Measurements from ENCODE around the gene TRPC4AP.
"Not testable (repeated sequence)": the region's sequence is repeated elsewhere in the genome, so short reads cannot be mapped to it uniquely, and the experiment has no call there.

TRPC4AP gene

DNA sequence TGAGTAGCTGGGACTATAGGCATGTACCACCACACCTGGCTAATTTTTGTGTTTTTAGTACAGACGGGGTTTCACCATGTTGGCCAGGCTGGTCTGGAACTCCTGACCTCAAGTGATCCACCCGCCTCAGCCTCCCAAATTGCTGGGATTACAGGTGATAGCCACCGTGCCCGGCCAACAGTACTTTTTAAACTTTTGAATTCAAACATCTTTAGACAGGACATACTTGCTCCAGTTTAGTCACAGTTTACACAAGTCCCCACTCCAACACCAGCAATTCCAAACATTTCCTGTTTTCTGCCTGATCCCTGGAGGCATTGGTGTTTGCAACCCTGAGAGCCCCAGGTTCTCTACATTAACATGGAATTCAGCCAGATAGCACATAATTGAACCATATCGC, 40.0 kb downstream of the TRPC4AP start:
- DNase-seq = not testable (repeated sequence)

DNA sequence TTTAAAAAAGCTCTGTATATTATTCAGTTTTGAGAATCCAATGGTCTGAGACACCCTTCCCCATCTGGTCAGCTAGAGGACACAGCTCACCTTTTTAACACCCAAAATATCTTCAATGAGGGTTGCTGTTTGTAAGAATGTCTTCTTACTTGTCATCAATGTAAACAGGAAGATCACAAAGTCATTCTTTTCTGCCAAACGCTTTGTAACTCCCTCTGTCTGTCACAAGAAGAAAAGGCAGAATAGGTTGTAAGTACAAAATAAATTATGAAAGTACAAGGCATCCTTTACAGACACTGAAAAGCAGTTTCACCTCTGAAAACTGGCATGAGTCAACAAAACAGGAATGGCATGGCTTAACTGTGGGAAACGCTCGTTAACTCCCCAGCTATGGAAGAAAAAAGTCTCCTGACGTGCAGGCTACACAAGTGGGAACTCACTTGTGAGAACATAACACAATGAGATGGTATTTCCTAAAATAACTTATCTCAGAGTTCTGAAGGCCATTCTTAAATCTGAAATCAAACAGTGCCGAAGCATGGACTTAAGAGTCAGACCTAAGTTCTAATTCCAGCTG, 42.7 kb downstream of the TRPC4AP start:
- DNase-seq = no peak

DNA sequence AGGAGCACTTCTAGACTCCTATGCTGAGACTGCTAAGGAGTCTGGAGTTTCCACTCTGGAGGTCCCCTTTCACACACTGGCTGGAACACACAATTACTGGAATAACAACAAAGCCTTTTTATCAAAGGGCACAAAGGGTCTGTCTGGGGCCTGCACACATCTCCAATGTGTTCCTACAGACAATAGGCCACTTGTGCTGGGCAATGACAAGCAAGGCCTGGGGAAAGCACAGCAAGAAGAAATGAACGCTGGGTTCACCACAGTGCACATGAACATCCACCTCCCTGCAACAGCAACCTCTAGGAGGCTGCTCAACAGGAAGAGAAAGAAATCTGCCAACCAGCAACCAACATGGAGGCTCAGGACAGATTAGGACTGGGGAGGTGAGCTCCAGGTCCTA, 43.9 kb downstream of the TRPC4AP start:
- DNase-seq = no peak

DNA sequence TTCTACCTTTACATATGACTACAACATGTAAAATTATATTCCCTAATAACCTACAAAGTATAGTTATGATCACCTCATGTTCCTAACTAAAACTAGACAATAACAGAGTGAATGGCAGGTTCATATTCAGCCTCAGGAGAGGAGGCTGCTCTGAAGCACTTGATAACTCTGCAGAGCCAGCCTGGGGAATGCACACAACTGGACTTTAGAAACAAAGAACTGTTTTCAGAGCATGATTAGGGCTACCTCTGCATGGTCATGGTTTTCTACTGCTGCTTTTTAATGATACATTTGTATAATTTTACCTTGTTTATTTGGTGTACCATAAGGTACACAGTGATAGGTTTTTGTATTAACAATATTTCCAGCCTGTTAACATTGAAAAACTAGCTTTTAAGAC, 50.3 kb downstream of the TRPC4AP start:
- no peak for DNase-seq

DNA sequence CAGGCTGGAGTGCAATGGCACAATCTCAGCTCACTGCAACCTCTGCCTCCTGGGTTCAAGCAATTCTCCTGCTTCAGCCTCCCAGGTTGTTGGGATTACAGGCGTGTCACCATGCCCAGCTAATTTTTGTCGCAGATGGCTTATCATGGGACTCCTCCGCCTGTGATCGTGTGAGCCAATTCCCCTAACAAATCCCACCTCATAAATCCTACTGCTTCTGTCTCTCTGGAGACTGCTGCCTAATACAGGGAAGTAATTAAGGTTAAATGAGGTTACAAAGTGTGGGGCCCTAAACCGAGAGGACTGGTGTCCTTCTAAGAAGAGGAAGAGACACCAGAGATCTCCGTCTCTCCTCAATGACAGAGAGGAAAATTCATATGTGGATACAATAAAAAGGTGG, 52.0 kb downstream of the TRPC4AP start:
- DNase-seq = no peak

DNA sequence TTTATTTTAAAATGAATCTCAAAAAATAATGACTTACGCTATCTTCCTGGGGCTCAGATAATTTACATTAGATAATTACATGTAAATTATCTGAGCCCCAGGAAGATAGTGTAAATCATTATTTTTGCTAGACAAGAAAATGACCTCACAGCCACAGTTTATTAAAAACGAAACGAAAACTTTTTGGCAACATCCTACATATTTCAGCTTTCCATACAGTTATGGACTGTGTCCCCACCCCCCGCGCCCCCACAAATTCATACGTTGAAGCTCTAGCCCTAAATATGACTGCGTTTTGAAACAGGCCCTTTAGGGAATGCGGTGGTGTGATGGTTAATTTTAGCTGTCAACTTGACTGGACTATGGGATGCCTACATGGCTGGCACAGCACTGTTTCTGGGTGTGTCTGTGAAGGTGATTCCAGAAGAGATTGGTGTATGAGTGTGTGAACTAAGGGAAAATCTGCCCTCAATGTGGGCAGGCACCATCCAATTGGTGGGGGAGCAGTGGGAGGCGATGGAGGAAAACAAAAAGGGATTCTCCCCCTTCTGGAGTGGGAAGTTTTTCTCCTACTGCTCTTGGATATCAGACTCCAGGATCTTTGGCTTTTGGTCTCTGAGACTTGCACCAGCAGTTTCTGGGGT, 52.6 kb downstream of the TRPC4AP start:
- DNase-seq = no peak

DNA sequence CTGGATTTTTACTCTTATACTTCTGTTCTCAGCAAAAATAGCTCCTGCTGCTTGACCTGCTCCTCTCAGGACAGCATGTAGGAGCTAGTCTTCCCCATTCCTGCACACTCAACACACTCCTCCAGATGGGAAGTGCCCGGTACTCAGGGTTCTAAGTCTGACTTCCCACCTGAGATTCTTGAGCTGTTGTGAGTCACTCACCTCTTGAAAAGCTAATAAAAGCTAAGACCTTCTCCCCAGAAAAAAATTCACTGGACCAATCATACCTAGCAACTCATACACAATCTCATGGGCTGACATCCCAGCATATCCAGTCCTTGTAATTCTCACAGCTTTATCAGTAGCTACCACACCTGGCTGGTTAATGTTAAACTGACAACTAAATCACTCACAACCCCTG, 53.5 kb downstream of the TRPC4AP start:
- DNase-seq = no peak

DNA sequence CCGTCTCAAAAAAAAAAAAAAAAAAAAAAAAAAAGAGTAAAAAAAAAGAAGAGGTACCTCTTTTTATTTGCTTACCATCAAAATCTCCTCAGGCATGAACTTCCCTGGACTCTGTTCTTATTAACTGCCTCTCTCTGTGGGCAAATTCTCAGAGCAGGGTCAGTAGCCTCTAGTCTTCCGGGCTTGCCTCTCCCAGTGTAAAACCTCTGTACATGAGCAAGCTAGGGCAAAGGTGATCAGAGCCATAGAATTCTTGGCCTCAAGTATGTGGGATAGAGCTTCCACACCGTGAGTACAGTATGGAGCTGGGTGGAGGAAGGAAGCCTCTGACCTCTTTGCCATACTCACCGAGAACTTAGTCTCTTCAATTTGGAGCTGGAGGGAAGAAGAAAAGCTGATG, 58.5 kb downstream of the TRPC4AP start:
- DNase-seq = no peak

DNA sequence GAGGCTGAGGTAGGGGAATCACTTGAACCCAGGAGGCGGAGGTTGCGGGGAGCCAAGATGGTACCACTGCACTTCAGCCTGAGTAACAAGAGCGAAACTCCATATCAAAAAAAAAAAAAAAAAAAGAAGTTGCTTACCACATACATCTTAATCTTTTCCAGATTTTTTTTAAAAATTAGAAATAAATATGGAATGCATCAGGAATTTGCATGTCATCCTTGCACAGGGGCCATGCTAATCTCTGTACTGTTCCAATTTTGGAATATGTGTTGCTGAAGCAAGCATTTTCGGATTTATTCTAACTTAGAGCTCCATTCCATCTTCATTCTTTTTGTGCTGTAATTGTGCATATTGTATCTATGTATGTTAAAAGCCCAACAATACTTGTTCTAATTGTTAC, 62.5 kb downstream of the TRPC4AP start:
- no peak for DNase-seq

DNA sequence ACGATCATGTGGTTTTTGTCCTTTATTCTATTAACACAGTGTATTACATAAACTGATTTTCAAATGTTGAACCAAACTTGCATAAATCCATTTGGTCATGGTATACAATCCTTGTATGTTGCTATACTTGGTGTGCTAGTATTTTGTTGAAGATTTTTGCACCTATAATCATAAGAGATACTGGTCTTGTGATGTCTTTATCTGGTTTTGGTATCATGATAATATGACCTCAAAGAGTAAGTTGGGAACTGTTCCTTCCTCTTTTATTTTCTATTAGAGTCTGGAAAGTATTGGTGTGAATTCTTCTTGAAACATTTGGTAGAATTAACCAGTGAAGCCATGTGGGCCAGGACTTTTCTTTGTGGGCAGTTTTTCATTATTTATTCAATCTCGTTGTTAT, 65.3 kb downstream of the TRPC4AP start:
- no peak for DNase-seq

DNA sequence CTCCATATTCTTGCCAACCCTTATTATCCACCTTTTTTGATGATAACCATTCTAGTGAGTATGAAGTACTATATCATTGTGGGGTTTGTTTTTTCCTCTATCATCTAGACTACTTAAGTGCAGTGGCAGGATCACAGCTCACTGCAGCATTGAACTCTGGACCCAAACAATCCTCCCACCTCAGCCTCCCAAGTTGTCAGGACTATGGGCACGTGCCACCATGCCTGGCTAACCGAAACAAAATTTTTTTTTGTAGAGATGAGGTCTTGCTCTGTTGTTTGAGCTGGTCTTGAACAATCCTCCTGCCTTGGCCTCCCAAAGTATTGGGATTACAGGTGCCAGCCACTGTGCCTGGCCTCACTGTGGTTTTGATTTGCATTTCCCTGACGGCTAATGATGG, 67.5 kb downstream of the TRPC4AP start:
- DNase-seq = no peak

DNA sequence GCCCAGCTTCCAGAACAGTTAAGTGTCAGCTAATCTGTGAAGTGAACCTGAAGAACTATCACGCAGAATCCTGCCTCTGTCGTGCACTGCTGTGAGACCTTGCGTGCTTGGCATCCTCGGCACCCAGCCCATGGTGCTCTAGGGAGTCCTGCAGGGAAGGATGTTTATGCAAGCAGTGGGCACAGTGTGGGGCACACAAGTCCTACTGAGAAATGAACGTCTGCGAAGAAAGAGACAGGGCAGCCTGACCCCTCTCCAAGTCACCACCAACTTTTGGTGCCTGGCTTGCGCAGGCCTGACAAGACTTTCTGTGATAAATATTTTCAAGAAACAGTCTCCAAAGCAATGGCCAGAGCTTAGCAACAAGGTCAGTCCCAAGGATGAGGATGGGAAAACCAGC, 69.0 kb downstream of the TRPC4AP start:
- no peak for DNase-seq

DNA sequence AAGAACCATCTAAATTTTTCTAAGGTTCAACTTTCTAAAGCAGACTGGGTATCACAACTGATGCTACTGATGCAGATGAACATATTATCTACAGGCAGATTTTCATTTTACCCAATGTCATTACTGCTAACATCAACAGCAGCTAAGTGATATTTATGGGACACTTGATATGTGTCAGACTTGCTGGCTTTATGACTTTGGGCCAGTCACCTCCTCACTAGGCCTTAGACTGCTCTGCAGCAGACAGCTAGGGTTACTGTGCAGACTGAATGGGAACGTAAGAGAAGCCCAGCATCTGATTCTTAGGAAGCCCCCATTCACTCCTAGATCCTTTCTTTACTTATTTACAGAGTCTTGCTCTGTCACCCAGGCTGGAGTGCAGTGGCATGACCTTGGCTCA, 70.8 kb downstream of the TRPC4AP start:
- no peak for DNase-seq

DNA sequence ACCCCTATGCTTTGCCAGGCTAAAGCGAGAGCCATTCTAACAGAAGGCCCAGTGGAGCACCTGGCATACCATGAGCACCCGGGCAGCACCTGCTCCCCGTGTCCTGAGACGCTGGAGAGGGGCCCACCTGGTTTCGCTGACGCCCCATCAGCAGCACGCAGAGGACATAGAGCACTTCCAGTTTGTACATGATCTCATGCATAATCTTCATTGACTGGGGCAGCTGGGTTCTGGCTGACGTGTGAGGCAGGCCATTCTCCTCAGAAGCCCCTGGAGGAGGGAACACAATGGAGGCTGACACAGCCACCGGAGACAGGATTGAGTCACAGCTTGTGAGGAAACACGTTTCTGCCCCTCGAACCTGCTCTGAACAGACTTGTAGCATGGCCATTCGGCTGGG, 71.5 kb downstream of the TRPC4AP start:
- DNase-seq = no peak

DNA sequence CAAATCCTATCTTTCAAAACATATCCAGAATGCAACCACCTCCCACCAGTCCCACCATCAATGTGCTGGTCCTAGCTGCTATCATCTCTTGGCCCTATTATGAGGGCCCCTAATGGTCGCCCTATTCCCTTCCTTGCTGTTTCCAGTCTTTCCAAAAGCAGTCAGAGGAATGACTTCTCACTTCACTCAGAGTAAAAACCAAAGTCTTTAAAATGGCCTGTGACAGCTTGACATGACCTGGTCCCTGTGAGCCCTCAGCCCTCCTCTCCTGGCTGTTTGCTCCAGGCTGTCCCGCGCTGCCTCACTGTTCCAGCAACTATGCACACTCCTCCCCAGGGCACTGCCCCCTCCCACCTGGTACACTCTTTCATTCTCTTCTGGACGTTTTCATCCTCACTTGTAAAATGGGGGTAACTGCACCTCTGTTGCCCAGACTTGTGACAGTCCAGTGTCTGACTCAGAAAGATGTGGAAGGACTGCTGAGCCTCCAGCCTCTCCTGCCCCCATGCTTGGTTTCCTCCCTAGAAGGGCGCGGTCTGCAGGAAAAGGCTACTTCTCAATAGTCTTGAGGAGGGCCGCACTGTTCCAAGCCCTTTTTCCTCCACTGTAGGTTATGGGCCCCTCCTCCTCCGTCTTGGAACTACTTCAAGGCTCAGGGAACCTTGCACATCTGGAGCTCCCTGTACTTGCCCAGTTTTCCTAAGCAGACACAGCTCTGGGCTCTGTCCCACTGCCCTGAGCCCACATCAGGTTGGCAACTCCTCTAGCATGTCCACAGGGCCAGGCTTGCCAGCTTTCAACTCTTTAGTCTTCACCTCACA, 72.3 kb downstream of the TRPC4AP start:
- no peak for DNase-seq

DNA sequence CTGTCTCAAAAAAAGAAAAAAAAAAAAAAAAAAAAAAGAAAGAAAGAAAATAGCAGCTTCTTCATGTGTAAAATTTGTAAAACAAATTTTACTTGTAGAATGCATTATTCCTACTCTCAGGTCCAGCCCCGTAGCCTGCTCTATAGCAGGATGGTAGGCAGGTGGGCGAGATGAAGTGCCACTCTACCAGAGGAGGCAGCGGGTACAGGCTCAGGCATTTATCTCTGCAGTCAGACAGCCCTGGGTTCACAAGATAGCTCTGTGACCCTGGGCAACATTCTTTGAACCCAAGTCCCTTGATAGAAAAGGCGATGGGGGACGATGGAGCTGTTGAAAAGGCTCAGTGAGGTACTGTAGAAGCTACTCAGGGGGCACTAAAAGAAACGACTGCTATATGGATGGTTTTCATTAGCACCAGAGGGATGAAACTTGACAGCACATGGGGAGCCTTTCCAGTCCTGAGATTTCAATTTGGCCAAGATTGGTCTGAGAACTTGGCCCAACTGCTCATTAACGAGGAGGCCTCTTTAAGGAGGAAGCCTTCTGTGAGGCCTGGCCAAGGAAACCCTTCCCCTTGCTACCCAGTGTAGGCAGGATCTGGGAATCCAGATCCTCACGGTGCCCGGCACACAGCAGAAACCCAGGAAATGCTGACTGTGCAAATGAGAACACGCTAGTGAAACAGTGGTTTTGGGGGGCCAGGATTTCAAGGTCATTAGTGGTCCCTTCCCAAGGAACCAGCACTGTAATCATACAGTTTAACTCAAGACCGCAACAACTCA, 73.8 kb downstream of the TRPC4AP start:
- DNase-seq = no peak

DNA sequence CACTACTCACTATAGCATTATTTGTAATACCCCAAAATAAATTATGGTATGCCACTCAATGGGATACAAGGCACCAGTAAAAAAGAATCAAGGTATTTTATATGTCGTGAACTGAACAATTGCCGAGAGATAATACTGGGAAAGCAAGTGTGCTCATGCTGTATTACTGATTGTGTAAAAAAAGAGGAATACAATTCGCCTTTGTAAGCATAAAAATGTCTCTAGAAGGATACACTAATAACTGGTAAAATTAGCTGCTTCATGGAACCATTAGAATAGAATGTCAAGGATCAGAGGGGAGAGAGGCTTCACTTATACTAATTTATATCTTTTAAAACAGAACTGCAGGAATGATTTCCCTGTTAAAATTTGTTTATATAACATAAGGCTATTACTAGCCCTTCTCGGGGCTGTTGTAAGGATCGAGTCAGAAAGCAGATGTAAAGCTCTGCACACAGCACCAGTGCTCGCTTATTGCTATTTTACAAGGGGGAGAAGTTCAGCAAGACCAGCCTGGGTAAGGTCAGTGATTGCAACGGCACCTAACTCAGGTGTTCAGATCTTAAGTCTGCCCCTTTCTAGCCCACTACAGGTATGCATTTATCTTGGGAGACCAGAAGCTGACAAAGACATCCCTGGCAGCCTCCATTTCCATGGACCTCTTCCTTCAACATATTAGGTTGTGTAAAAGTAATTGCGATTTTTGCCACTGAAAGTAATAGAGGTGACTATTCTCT, 75.3 kb downstream of the TRPC4AP start:
- no peak for DNase-seq

DNA sequence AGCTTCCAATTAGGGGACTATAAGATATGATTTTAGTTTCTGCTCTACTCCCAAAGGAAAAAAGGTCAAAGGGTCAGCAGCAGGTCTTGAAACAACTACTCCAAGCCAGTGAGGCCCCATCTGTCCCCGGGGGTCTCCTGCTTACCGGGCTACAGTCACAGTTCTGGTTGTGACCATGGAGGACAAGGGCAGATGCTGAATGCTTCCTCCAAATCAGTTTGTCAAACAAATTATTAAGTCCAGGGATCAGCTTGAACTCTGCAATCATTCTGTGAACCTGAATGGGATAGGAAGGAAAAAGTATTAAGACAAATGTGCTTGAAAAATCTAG, 76.8 kb downstream of the TRPC4AP start:
- no peak for DNase-seq

DNA sequence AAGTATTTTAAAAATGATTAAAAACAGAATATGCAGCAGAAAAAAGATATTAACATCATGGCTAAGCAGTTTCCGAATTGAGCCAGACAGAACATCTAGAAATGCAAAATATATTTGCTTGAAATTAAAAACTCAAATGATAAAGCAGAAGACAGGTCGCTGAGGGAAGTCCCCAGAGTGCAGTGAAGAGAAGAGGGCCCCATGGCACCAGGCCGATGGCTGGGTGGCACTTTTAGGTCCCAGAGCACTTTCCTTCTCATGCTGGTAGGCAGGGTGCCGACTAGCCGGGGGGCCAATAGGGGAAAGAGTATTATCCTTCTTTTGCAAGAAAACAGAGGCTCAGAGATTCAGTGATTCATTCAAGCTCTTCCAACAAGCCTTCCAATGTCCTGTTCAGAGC, 78.1 kb downstream of the TRPC4AP start:
- DNase-seq = no peak

DNA sequence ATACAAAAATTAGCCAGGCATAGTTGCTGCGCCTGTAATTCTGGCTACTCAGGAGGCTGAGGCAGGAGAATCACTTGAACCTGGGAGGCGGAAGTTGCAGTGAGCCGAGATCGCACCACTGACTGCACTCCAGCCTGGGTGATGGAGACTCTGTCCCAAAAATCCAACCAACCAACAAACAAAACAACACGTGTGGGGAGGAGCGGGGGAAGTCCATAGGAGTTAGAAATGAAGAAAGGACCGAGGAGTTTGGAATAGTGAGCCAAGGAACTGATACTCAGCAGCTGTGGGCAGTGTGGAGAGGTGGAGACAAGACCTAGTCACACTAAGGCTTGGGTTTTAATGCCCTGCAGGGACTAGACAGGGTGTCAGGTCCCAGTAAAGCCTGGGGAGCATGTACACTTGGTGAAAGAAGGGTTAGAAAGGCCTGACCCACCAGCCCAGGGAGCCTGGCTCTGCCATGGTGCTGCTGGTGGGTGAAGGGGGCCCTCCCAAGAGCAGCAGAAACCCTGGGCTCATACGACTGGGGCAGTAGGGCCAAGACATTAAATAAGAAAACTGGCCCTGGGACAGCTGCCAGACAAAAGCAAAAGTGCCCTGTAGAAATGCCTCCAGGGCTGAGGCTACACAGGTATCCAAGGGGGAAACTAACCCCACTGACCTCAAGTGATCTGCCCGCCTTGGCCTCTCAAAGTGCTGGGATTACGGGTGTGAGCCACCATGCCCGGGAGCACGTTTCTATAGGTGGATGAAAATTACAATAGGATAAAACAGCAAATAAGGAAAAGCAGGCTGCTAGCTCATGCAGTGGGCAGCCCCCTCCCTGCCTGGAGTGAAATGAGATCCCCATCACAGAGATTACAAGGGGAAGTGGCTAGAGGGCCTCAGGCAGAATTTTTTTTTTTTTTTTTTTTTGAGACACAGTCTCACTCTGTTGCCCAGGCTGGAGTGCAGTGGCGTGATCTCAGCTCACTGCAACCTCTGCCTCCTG, 78.9 kb downstream of the TRPC4AP start:
- no peak for DNase-seq

DNA sequence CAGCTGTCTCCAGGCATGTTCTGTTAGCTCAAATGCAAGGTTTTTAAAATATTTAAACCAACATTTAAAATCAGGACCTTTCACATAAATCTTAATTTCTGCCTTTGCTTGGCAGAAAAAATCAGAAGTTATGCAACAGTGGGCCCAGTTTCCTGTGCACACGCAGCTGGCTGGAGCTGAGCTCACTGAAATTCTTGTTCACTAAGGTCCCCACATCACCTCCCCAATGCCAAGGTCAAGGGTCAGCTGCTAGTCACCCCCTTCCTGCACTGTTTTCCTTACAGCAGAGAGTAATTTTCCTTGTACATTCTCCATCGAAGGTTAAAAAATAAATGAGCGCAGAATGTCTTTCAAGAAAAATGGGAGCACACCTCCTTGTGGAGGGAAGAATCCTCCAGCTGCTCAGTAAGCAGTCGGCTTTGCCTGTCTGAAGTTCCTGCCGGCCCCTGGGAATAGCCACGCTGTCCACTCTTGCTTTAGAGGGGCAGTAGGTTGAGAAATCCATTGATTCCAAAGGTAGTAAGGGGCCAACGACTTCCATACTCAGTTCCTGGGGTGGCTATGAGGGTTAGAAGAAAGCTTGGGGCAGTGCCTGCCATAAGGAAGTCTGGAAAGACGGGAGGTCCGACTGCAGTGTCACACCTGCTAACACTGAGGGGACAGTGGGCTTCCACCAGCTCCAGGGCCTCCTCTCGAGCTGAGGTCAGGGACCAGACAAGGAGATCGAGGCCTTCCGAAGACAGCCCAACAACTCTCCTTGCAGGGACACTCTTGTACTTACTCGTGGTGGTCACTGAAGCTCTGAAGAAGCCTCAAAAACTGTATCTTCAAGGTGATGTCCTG, 80.2 kb downstream of the TRPC4AP start:
- DNase-seq = no peak
